Neural progenitor cell (in vitro differentiated cells): ENCODE results near the gene WDR27.

Source experiments
- EZH2 ChIP-seq: fragments of 200-600 bp; sonication (generic); IDR thresholded peaks from 2 replicates; pipeline ENCODE4 v1.6.1; 2017; ENCODE audit warnings: antibody characterized with exemption, mild to moderate bottlenecking, moderate library complexity
- EZH2phosphoT487 ChIP-seq: fragments of 200-600 bp; sonication (generic); IDR thresholded peaks from 2 replicates; pipeline ENCODE4 v1.6.1; 2017; ENCODE audit warnings: antibody characterized with exemption
- TF ChIP-seq, protein P1 (sequence below): fragments of 200-600 bp; sonication (generic); IDR thresholded peaks from 2 replicates; pipeline ENCODE4 v1.5.1; 2017; ENCODE audit warnings: antibody characterized with exemption, mild to moderate bottlenecking

DNA sequence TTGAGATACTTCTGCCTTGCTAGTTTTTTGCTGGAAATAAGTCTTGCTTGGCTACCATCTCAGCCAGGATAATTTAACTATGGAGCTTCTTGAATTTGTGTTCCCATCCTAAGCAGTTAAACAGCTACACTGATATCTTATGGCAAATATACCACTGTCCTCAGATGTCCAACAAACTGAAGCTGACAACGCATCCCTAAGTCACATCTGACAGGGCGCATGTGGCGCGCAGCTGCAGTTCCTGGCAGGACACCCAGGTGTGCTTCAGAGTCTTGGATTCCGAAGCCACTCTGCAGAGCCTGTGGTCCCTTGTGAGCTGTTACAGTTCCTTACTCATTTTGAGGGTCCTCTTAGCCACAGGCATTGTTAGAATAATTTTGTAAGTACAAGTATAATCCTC lies 127.9 kb downstream of the WDR27 start:
- TF ChIP-seq, protein P1, sequence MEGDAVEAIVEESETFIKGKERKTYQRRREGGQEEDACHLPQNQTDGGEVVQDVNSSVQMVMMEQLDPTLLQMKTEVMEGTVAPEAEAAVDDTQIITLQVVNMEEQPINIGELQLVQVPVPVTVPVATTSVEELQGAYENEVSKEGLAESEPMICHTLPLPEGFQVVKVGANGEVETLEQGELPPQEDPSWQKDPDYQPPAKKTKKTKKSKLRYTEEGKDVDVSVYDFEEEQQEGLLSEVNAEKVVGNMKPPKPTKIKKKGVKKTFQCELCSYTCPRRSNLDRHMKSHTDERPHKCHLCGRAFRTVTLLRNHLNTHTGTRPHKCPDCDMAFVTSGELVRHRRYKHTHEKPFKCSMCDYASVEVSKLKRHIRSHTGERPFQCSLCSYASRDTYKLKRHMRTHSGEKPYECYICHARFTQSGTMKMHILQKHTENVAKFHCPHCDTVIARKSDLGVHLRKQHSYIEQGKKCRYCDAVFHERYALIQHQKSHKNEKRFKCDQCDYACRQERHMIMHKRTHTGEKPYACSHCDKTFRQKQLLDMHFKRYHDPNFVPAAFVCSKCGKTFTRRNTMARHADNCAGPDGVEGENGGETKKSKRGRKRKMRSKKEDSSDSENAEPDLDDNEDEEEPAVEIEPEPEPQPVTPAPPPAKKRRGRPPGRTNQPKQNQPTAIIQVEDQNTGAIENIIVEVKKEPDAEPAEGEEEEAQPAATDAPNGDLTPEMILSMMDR: no peak
- no peak for TF ChIP-seq EZH2
- no peak for TF ChIP-seq EZH2phosphoT487
